GM19240 (cell line): ENCODE results near the gene PLG.
A peak's percentile ranks its signal among the peaks of the same experiment; 100 is the strongest.
"Not testable (repeated sequence)": the region's sequence is repeated elsewhere in the genome, so short reads cannot be mapped to it uniquely, and the experiment has no call there.

ENCODE experiments used
- DNase-seq: peaks from one replicate; pipeline ENCODE4 v3.0.0; 2011; ENCODE audit warnings: low spot score; ENCODE audit not compliant: insufficient read length

The PLG gene

GRCh38 chr6:160697826-160698225 lies 4.2 kb upstream of the PLG start:
- DNase-seq: no peak

GRCh38 chr6:160704688-160705087 lies 2.6 kb downstream of the PLG start:
- DNase-seq: not testable (repeated sequence)

GRCh38 chr6:160708993-160709392 lies 6.9 kb downstream of the PLG start:
- not testable (repeated sequence) for DNase-seq

GRCh38 chr6:160714731-160715316 lies 12.8 kb downstream of the PLG start:
- DNase-seq: no peak

GRCh38 chr6:160730911-160731310 lies 28.9 kb downstream of the PLG start:
- DNase-seq: no peak

- peak; percentile 9 for DNase-seq
Measured at GRCh38 chr6:160733050-160733646, 31.1 kb downstream of the PLG start.

- DNase-seq: no peak
Measured at GRCh38 chr6:160734627-160735026, 32.6 kb downstream of the PLG start.

GRCh38 chr6:160735523-160735922 lies 33.5 kb downstream of the PLG start:
- DNase-seq: no peak

GRCh38 chr6:160737934-160738333 lies 35.9 kb downstream of the PLG start:
- DNase-seq: no peak

- DNase-seq: no peak
Measured at GRCh38 chr6:160739955-160740354, 37.9 kb downstream of the PLG start.

- DNase-seq: peak; percentile 9
Measured at GRCh38 chr6:160741012-160741411, 39.0 kb downstream of the PLG start.

- no peak for DNase-seq
Measured at GRCh38 chr6:160742090-160742489, 40.0 kb downstream of the PLG start.

GRCh38 chr6:160750276-160750689 lies 48.2 kb downstream of the PLG start:
- no peak for DNase-seq

- not testable (repeated sequence) for DNase-seq
Measured at GRCh38 chr6:160753211-160753610, 51.2 kb downstream of the PLG start.

- DNase-seq: no peak
Measured at GRCh38 chr6:160755165-160755564, 53.1 kb downstream of the PLG start.

- DNase-seq: no peak
Measured at GRCh38 chr6:160756021-160756420, 54.0 kb downstream of the PLG start.

- no peak for DNase-seq
Measured at GRCh38 chr6:160756871-160757270, 54.8 kb downstream of the PLG start.

GRCh38 chr6:160764847-160765246 lies 62.8 kb downstream of the PLG start:
- DNase-seq: no peak

- DNase-seq: no peak
Measured at GRCh38 chr6:160765412-160765811, 63.4 kb downstream of the PLG start.

GRCh38 chr6:160766657-160766988 lies 64.6 kb downstream of the PLG start:
- no peak for DNase-seq

GRCh38 chr6:160766989-160767646 lies 65.1 kb downstream of the PLG start:
- DNase-seq: peak; percentile 69

GRCh38 chr6:160767647-160768019 lies 65.6 kb downstream of the PLG start:
- DNase-seq: no peak

GRCh38 chr6:160768101-160768500 lies 66.1 kb downstream of the PLG start:
- no peak for DNase-seq
